Endodermal cell (in vitro differentiated cells): ENCODE measurements around the gene AHNAK. TPM values are rescaled to one million over a fixed set of nuclear protein-coding genes. Genes with fewer than 3 reads are reported as not detected.

ENCODE experiments used
- DNase-seq: peaks from one replicate; pipeline ENCODE4 v3.0.0-alpha.2; 2017
- H3K27ac ChIP-seq: 2 replicates; pipeline ENCODE4 v1.5.1; 2013; ENCODE audit warnings: mild to moderate bottlenecking, low read depth, low read length, moderate library complexity
- H3K27me3 ChIP-seq: 2 replicates; pipeline ENCODE4 v1.6.1; 2013; ENCODE audit warnings: mild to moderate bottlenecking, low read length, moderate library complexity; ENCODE audit not compliant: insufficient read depth, control insufficient read depth, poor library complexity, severe bottlenecking
- H3K36me3 ChIP-seq: 2 replicates; pipeline ENCODE4 v1.7.0; 2013; ENCODE audit warnings: mild to moderate bottlenecking, low read length, moderate library complexity; ENCODE audit not compliant: control insufficient read depth, insufficient read depth
- H3K4me1 ChIP-seq: one replicate; pipeline ENCODE4 v1.7.0; 2013; ENCODE audit warnings: low read length; ENCODE audit not compliant: control insufficient read depth, insufficient read depth
- H3K4me3 ChIP-seq: 2 replicates; pipeline ENCODE4 v1.5.1; 2013; ENCODE audit warnings: mild to moderate bottlenecking, low read length, moderate library complexity
- H3K9ac ChIP-seq: 2 replicates; pipeline ENCODE4 v1.6.1; 2013; ENCODE audit warnings: mild to moderate bottlenecking, low read length, moderate library complexity; ENCODE audit not compliant: poor library complexity, severe bottlenecking; ENCODE audit errors: extremely low read depth
- H3K9me3 ChIP-seq: 2 replicates; pipeline ENCODE4 v1.6.1; 2013; ENCODE audit warnings: mild to moderate bottlenecking, low read length, moderate library complexity; ENCODE audit not compliant: control insufficient read depth
- H3K27ac Mint-ChIP-seq: 2 replicates; pipeline ENCODE4 v1.8.0; 2020; ENCODE audit warnings: mixed read lengths
- H3K27me3 Mint-ChIP-seq: 2 replicates; pipeline ENCODE4 v1.8.0; 2021; ENCODE audit warnings: mild to moderate bottlenecking, mixed read lengths; ENCODE audit not compliant: insufficient read depth
- H3K36me3 Mint-ChIP-seq: 2 replicates; pipeline ENCODE4 v1.8.0; 2020; ENCODE audit warnings: low read depth, mixed read lengths
- H3K4me1 Mint-ChIP-seq: 2 replicates; pipeline ENCODE4 v1.8.0; 2020; ENCODE audit warnings: mixed read lengths
- H3K4me3 Mint-ChIP-seq: 2 replicates; pipeline ENCODE4 v1.8.0; 2020; ENCODE audit warnings: mild to moderate bottlenecking, moderate library complexity, mixed read lengths
- H3K9me3 Mint-ChIP-seq: 2 replicates; pipeline ENCODE4 v1.8.0; 2020; ENCODE audit warnings: mild to moderate bottlenecking, mixed read lengths
- WGBS, 2 experiments: methylation state at CpG; one replicate each; pipeline versions ENCODE4 v1.1.5 to v1.1.7; 2013; ENCODE audit warnings: missing lambda C conversion rate in 2 of 2, mixed read lengths in 1 of 2; ENCODE audit not compliant: insufficient coverage in 1 of 2, insufficient read length in 1 of 2; 5-methylcytosine and 5-hydroxymethylcytosine counted together
- total RNA-seq, 2 donors: library from RNA; stranded (reverse); fragmentation: NEBNext Ultra II Directional in 1 of 2; extraction: Animal tissue kit (Norgen Biotek cat#: 25700) in 1 of 2; gene quantifications; 2 replicates in 1 of 2; 3 replicates in 1 of 2; pipeline ENCODE4 v1.2.1, GENCODE V29; 2021
- TF ChIP-seq, protein P1 (sequence below): fragments of 200-600 bp; sonication (generic); conservative IDR thresholded peaks from 2 replicates; pipeline ENCODE4 v1.5.0; 2021; ENCODE audit warnings: antibody characterized with exemption, mild to moderate bottlenecking

The AHNAK gene
- total RNA-seq, 2 donors from 2014 or later: 109 to 165 TPM

DNA sequence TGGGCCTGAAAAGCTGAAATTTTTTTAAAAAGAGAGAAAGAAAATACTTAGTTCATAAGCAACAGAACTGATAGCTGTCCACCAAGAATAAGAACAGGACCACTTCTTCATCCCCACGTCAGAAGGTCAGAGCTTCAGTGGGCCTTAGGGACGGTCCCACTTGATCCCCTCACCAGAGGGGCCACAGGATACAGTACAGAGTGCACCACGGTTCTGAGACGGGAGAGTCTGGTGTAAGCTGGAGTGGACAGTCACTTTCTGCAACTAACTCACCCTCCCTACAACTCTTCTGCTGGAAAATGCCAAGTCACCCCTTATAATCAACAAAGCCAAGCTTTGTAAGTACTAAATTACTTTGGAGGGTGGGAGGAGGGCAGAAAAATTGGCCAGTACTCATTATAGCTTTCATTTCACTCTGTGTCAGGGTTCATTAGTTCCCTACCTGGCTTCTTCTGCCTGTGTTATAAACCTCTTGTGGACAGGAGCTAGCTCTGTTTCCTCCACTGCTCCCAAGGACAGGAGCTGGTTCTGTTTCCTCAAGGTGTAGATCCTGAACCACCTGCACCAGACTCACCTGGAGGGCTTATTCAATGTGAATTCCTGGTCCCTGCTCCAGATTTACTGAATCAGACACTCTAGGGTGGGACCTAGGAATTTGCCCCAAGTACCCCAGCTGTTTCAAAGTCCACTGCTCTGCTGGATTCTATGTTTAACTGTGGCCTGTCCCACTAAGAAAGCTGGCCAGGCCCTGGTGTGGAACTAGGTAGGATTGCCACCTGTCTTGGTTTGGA, 88.2 kb downstream of the AHNAK start:
- H3K36me3 ChIP-seq: no peaks in the 10 kb centered on the region
- H3K9me3 Mint-ChIP-seq: peaks cover 15% of the 10 kb centered on the region
- TF ChIP-seq, protein P1, sequence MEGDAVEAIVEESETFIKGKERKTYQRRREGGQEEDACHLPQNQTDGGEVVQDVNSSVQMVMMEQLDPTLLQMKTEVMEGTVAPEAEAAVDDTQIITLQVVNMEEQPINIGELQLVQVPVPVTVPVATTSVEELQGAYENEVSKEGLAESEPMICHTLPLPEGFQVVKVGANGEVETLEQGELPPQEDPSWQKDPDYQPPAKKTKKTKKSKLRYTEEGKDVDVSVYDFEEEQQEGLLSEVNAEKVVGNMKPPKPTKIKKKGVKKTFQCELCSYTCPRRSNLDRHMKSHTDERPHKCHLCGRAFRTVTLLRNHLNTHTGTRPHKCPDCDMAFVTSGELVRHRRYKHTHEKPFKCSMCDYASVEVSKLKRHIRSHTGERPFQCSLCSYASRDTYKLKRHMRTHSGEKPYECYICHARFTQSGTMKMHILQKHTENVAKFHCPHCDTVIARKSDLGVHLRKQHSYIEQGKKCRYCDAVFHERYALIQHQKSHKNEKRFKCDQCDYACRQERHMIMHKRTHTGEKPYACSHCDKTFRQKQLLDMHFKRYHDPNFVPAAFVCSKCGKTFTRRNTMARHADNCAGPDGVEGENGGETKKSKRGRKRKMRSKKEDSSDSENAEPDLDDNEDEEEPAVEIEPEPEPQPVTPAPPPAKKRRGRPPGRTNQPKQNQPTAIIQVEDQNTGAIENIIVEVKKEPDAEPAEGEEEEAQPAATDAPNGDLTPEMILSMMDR: no peak
- H3K4me1 ChIP-seq: peaks cover 3% of the 10 kb centered on the region
- peak overlapping the region; percentile 70 for H3K27ac Mint-ChIP-seq
- H3K9ac ChIP-seq: no peak overlapping the region
- 71 to 80% methylated on average over 4 of the region's 4 CpGs for WGBS, 2 experiments
- no peaks in the 10 kb centered on the region for H3K36me3 Mint-ChIP-seq
- no peak overlapping the region for H3K27ac ChIP-seq
- no peak overlapping the region for H3K4me3 ChIP-seq
- no peaks in the 10 kb centered on the region for H3K27me3 Mint-ChIP-seq
- H3K27me3 ChIP-seq: no peaks in the 10 kb centered on the region
- H3K4me3 Mint-ChIP-seq: no peak overlapping the region
- peaks cover 12% of the 10 kb centered on the region for H3K9me3 ChIP-seq
- peaks cover 37% of the 10 kb centered on the region for H3K4me1 Mint-ChIP-seq
- no peak for DNase-seq

DNA sequence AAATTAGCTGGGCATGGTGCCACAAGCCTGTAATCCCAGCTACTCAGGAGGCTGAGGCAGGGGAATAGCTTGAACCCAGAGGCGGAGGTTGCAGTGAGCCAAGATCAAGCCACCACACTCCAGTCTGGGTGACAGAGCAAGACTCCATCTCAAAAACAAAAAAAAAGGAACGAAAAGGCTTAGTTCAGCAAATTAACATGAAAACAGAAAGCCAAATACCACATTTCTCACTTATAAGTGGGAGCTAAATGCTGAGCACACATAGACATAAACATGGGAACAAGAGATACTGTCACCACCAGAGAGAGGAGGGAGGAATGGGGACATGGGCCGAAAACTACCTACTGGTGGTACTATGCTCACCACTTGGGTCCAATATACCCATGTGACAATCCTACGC, 89.1 kb downstream of the AHNAK start:
- H3K27me3 Mint-ChIP-seq: no peaks in the 10 kb centered on the region
- TF ChIP-seq, protein P1: no peak
- no peak overlapping the region for H3K4me3 ChIP-seq
- no peak overlapping the region for H3K9ac ChIP-seq
- H3K27me3 ChIP-seq: no peaks in the 10 kb centered on the region
- 76 to 88% methylated on average over 2 to 3 of the region's 4 CpGs for WGBS, 2 experiments
- H3K9me3 Mint-ChIP-seq: peaks cover 15% of the 10 kb centered on the region
- no peaks in the 10 kb centered on the region for H3K36me3 Mint-ChIP-seq
- no peak overlapping the region for H3K27ac Mint-ChIP-seq
- no peak overlapping the region for H3K4me3 Mint-ChIP-seq
- peaks cover 3% of the 10 kb centered on the region for H3K4me1 ChIP-seq
- H3K27ac ChIP-seq: no peak overlapping the region
- H3K9me3 ChIP-seq: peaks cover 12% of the 10 kb centered on the region
- DNase-seq: peak; percentile 55
- H3K36me3 ChIP-seq: no peaks in the 10 kb centered on the region
- H3K4me1 Mint-ChIP-seq: peaks cover 33% of the 10 kb centered on the region

DNA sequence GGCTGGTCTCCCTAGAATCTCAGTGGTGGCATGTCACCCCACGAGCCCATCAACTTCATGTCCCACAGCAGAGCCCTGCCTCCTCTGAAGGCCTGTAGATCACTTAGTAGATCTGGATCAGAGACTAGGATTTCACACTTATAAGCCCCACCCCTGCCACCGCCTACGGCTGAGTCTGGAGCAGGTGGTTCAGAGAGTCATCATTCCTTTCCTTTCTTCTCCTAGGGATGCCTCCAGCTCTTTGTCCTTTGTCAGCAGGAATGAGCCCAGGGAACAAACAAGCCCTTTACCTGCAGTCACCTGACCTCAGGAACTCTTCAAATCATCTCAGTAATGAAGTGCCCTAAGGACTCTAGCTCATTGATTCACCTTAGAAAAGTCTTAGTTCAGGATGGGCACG, 90.0 kb downstream of the AHNAK start:
- H3K36me3 Mint-ChIP-seq: no peaks in the 10 kb centered on the region
- Histone ChIP-seq H3K4me3 (peak overlapping the region; percentile 62), H3K9me3 (peaks cover 12% of the 10 kb centered on the region), H3K27ac (no peak overlapping the region), H3K4me1 (no peaks in the 10 kb centered on the region), H3K27me3 (no peaks in the 10 kb centered on the region), H3K36me3 (no peaks in the 10 kb centered on the region), H3K9ac (no peak overlapping the region)
- no peaks in the 10 kb centered on the region for H3K27me3 Mint-ChIP-seq
- 81 to 87% methylated on average over 3 to 4 of the region's 4 CpGs for WGBS, 2 experiments
- TF ChIP-seq, protein P1: no peak
- peaks cover 15% of the 10 kb centered on the region for H3K9me3 Mint-ChIP-seq
- no peak overlapping the region for H3K4me3 Mint-ChIP-seq
- DNase-seq: peak; percentile 90
- H3K27ac Mint-ChIP-seq: peak overlapping the region; percentile 35
- H3K4me1 Mint-ChIP-seq: peaks cover 30% of the 10 kb centered on the region
